ENCODE results near the gene GNB1L. TPM values are rescaled to one million over a fixed set of nuclear protein-coding genes. Genes with fewer than 3 reads are reported as not detected.

Gene GNB1L
- total RNA-seq, 1 experiment from 2014 or later = 10.3 TPM

DNA sequence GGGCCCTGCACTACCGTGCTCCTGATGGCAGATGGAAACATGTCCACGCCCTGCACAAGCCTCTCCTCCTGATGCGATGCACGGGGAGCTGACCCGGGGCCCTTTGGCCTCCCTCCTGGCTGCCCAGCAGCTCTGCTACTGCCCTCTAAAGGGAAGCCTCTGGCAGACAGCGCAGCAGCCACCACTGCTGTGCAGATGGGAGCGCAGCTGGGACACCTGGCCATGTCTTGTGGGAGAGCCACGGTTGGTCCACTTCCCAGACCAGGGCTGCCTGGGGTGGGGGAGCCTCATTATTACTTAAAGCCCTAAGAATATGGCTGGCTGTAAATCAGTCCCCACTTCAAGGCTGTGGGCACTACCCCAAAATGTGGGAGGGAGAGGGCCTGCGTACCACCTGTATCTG, 55.8 kb downstream of the GNB1L start:
- Histone ChIP-seq H3K36me3 (ENCODE audit: low read depth) (no peaks in the 10 kb centered on the region), H4K20me1 (ENCODE audit: insufficient read depth) (no peaks in the 10 kb centered on the region), H3K4me1 (replicated peaks; ENCODE audit: insufficient read depth) (no peaks in the 10 kb centered on the region), H3F3A (ENCODE audit: insufficient read depth, low read depth) (no peaks in the 10 kb centered on the region), H2AFZ (no peak overlapping the region), H3K9me3 (ENCODE audit: insufficient read depth, low read depth) (no peaks in the 10 kb centered on the region), H3K27me3 (ENCODE audit: insufficient read depth, low read depth) (no peaks in the 10 kb centered on the region), H3K79me2 (ENCODE audit: low read depth) (no peaks in the 10 kb centered on the region), H3K4me2 (no peak overlapping the region), H3K4me3 (no peak overlapping the region), H3K27ac (no peak overlapping the region), H3K9me2 (ENCODE audit: insufficient read depth) (no peaks in the 10 kb centered on the region)
- no peak for DNase-seq
- no TSS peak for BruUV-seq (replicated peaks)
- ChIA-PET POLR2A (ENCODE audit: unreplicated experiment) (no interaction called here), CTCF (no interaction called here)
- TF ChIP-seq, protein P1, sequence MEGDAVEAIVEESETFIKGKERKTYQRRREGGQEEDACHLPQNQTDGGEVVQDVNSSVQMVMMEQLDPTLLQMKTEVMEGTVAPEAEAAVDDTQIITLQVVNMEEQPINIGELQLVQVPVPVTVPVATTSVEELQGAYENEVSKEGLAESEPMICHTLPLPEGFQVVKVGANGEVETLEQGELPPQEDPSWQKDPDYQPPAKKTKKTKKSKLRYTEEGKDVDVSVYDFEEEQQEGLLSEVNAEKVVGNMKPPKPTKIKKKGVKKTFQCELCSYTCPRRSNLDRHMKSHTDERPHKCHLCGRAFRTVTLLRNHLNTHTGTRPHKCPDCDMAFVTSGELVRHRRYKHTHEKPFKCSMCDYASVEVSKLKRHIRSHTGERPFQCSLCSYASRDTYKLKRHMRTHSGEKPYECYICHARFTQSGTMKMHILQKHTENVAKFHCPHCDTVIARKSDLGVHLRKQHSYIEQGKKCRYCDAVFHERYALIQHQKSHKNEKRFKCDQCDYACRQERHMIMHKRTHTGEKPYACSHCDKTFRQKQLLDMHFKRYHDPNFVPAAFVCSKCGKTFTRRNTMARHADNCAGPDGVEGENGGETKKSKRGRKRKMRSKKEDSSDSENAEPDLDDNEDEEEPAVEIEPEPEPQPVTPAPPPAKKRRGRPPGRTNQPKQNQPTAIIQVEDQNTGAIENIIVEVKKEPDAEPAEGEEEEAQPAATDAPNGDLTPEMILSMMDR (conservative IDR thresholded peaks at IDR 0.05) = no peak
- no peak for TF ChIP-seq EZH2 (IDR thresholded peaks at IDR 0.05; ENCODE audit: low read depth)
- intact Hi-C loops (cut with micrococcal nuclease; ENCODE audit: unreplicated experiment) = no loop called here

DNA sequence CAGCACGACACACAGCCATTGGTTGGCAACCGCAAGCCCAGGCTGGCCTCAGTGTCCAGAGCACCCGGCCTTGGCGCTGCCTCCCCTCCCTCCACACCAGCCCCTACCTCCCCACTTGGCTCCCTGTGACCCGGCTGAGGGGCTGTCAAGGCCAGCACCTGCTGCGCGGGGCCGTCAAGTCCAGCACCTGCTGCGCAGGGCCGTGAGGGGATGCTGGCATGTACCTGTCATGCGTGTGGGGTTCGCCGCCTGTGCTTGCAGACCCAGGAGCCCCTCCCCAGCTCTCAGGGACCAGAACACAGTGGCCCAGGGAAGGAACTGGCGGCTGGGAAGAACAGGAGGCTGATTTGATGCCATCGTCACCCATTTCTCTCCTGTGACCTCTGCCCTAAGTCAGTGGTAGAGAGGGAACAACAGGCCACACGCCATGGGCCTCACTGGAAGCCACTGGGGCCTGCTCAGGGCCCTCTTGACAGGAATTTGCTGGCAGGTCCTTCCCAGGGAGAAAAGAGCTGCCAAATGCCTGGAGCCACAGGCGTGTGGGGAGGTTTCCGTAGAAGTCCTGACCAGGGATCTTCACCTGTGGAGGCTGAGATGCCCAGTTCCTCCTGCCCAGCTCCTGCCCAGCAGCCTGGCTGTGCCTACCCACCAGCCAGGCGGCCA, 56.5 kb downstream of the GNB1L start:
- POLR2A ChIA-PET (ENCODE audit: unreplicated experiment) = no interaction called here
- DNase-seq = no peak

DNA sequence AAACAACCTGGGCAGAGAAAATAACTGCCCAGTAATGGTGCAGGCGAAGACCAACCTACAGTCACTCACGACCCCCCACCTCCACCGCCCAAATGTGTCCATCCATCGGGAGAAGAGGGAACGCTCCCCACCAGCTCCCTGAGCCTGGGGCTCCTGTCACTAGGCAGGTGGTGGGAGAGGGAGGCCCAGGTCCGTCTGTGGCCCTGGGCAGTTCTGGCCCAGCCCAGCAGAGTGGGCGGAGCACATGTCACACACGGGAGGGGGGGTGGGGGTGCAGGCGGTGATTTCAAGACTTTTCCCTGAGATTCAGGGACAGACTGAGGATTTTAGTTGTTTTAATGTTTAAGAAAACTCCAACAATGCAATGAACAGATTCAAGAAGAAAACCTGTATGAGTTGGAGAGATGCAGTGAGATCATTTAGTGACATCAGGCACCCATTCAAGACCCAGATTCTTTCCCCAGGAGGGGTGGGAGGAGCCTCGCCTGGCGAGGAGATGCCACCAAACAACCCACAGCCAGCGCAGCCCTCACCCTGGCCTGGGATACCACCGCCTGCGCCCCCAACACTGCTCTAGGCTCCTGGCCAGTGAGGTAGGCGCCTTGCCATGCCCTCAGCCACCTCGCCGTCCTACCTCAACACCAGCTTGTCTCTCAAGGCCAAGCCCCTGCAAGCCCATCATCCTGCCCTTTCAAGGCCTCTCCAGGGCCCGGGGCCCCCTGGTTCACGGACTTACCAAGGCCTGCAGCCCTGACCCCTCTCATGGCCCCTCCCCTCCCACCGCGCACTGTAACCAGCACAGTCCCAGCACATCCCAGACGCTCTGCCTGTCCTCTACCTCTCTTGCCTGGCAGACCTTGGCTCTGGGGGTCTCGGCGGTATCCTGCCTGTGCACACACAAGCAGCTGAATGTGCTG, 57.3 kb downstream of the GNB1L start:
- intact Hi-C loops (cut with micrococcal nuclease; ENCODE audit: unreplicated experiment) = no loop called here
- H3K36me3 ChIP-seq (ENCODE audit: low read depth) = no peaks in the 10 kb centered on the region
- H2AFZ ChIP-seq = no peak overlapping the region
- H3K9me2 ChIP-seq (ENCODE audit: insufficient read depth) = no peaks in the 10 kb centered on the region
- no peaks in the 10 kb centered on the region for H3K27me3 ChIP-seq (ENCODE audit: insufficient read depth, low read depth)
- H3K4me2 ChIP-seq = no peak overlapping the region
- ChIA-PET CTCF (no interaction called here), POLR2A (ENCODE audit: unreplicated experiment) (no interaction called here)
- H3F3A ChIP-seq (ENCODE audit: insufficient read depth, low read depth) = no peaks in the 10 kb centered on the region
- no peak overlapping the region for H3K4me3 ChIP-seq
- H4K20me1 ChIP-seq (ENCODE audit: insufficient read depth) = no peaks in the 10 kb centered on the region
- TF ChIP-seq, protein P1 (conservative IDR thresholded peaks at IDR 0.05) = no peak
- no peak for TF ChIP-seq EZH2 (IDR thresholded peaks at IDR 0.05; ENCODE audit: low read depth)
- H3K4me1 ChIP-seq (replicated peaks; ENCODE audit: insufficient read depth) = no peaks in the 10 kb centered on the region
- H3K9me3 ChIP-seq (ENCODE audit: insufficient read depth, low read depth) = no peaks in the 10 kb centered on the region
- DNase-seq = no peak
- H3K79me2 ChIP-seq (ENCODE audit: low read depth) = no peaks in the 10 kb centered on the region
- H3K27ac ChIP-seq = no peak overlapping the region
- no TSS peak for BruUV-seq (replicated peaks)

More for the DNA sequence above, 56.5 kb downstream of the GNB1L start:
- H3F3A ChIP-seq (ENCODE audit: insufficient read depth, low read depth) = no peaks in the 10 kb centered on the region
- H3K36me3 ChIP-seq (ENCODE audit: low read depth) = no peaks in the 10 kb centered on the region
- H3K27ac ChIP-seq = no peak overlapping the region
- no peak overlapping the region for H2AFZ ChIP-seq
- H3K4me2 ChIP-seq = no peak overlapping the region
- H3K4me1 ChIP-seq (replicated peaks; ENCODE audit: insufficient read depth) = no peaks in the 10 kb centered on the region
- no TSS peak for BruUV-seq (replicated peaks)
- CTCF ChIA-PET = no interaction called here
- no peaks in the 10 kb centered on the region for H3K27me3 ChIP-seq (ENCODE audit: insufficient read depth, low read depth)
- H3K9me3 ChIP-seq (ENCODE audit: insufficient read depth, low read depth) = no peaks in the 10 kb centered on the region
- intact Hi-C loops (cut with micrococcal nuclease; ENCODE audit: unreplicated experiment) = no loop called here
- no peaks in the 10 kb centered on the region for H3K79me2 ChIP-seq (ENCODE audit: low read depth)
- TF ChIP-seq, protein P1 (conservative IDR thresholded peaks at IDR 0.05) = no peak
- TF ChIP-seq EZH2 (IDR thresholded peaks at IDR 0.05; ENCODE audit: low read depth) = no peak
- no peaks in the 10 kb centered on the region for H3K9me2 ChIP-seq (ENCODE audit: insufficient read depth)
- H3K4me3 ChIP-seq = no peak overlapping the region
- no peaks in the 10 kb centered on the region for H4K20me1 ChIP-seq (ENCODE audit: insufficient read depth)
